Stimulated activated naive CD4-positive, alpha-beta T cell treated with Interleukin-2 at 50 U/mL for 16 hours (primary cell): ENCODE measurements around the gene PARVB.

Source experiments
- DNase-seq: peaks from one replicate; lab custom pipeline; 2025; lab: John Stamatoyannopoulos, UW

PARVB gene

GRCh38 chr22:44161673-44162072 is 137.6 kb downstream of the PARVB start:
- no peak for DNase-seq

GRCh38 chr22:44162960-44163359 is 138.9 kb downstream of the PARVB start:
- no peak for DNase-seq

- DNase-seq = no peak
These were observed 139.4 kb downstream of the PARVB start for GRCh38 chr22:44163536-44163935.

GRCh38 chr22:44164031-44164430 is 139.9 kb downstream of the PARVB start:
- no peak for DNase-seq

- no peak for DNase-seq
These were observed 141.3 kb downstream of the PARVB start for GRCh38 chr22:44165286-44165874.

- DNase-seq = no peak
These were observed 142.6 kb downstream of the PARVB start for GRCh38 chr22:44166498-44167276.

- DNase-seq = no peak
These were observed 143.4 kb downstream of the PARVB start for GRCh38 chr22:44167501-44167900.

GRCh38 chr22:44168206-44168605 is 144.1 kb downstream of the PARVB start:
- DNase-seq = no peak

- no peak for DNase-seq
These were observed 146.4 kb downstream of the PARVB start for GRCh38 chr22:44170470-44170869.

- DNase-seq = no peak
These were observed 147.5 kb downstream of the PARVB start for GRCh38 chr22:44171561-44171960.

- DNase-seq = no peak
These were observed 148.4 kb downstream of the PARVB start for GRCh38 chr22:44172370-44173108.

- no peak for DNase-seq
These were observed 149.1 kb downstream of the PARVB start for GRCh38 chr22:44173154-44173553.

GRCh38 chr22:44175676-44176075 is 151.6 kb downstream of the PARVB start:
- DNase-seq = no peak

- no peak for DNase-seq
These were observed 155.3 kb downstream of the PARVB start for GRCh38 chr22:44179196-44179988.

GRCh38 chr22:44179989-44180705 is 156.0 kb downstream of the PARVB start:
- no peak for DNase-seq

- DNase-seq = no peak
These were observed 156.6 kb downstream of the PARVB start, which contains the start of gene PARVG for GRCh38 chr22:44180706-44181032. Gene PARVG, plus strand, starts transcription at chr22:44180925. Its CDS starts 2,405 bp downstream, at chr22:44183330.

GRCh38 chr22:44181033-44181911 is 157.2 kb downstream of the PARVB start:
- DNase-seq = peak; percentile 66

- DNase-seq = no peak
These were observed 157.9 kb downstream of the PARVB start for GRCh38 chr22:44181912-44182587.

- no peak for DNase-seq
These were observed 158.6 kb downstream of the PARVB start for GRCh38 chr22:44182588-44183286.

- no peak for DNase-seq
These were observed 159.1 kb downstream of the PARVB start for GRCh38 chr22:44183287-44183588.
